ENCODE results near the gene DNAI4. TPM values are rescaled to one million over a fixed set of nuclear protein-coding genes. Genes with fewer than 3 reads are reported as not detected.
A peak's percentile ranks its signal among the peaks of the same experiment; 100 is the strongest.
"Not testable (repeated sequence)": the region's sequence is repeated elsewhere in the genome, so short reads cannot be mapped to it uniquely, and the experiment has no call there.

The DNAI4 gene, protein sequence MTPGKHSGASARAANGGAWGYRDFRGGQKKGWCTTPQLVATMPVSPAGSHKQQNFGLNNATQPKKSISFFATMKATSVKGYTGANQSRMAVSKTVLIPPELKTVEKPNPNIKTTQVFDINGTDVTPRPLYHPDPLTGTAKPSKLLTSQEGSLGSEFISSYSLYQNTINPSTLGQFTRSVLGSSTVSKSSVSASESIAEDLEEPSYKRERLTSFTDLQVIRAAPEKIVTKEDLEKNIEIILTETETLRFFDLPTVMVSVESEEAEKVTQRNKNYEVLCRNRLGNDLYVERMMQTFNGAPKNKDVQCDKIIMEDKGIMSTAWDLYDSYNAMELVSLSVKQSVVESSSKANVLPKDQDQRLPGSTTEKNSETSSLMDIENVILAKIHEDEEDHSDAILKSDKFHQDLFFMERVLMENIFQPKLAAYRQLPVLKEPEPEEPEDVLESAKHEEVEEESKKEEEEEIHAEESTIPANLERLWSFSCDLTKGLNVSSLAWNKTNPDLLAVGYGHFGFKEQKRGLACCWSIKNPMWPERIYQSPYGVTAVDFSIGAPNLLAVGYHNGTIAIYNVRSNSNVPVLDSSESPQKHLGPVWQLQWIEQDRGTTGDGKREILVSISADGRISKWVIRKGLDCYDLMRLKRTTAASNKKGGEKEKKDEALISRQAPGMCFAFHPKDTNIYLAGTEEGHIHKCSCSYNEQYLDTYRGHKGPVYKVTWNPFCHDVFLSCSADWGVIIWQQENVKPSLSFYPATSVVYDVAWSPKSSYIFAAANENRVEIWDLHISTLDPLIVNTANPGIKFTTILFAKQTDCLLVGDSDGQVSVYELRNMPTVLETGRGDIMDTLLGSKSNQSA
- 1 to 10 TPM; 1.6 to 9.0 (median 4.3) TPM for total RNA-seq
- 1 to 10 TPM; 2.0 to 4.4 (median 4.1) TPM for polyA plus RNA-seq
- long read RNA-seq, donor 1 = 0 reads
- long read RNA-seq, donor 2, partial matches to known transcripts = 8 of 10 reads
- long read RNA-seq, donor 2, other reads (novel, unspliced or antisense) = 0 of 10 reads
- long read RNA-seq, donor 3 = 0 reads
- long read RNA-seq, donor 4, partial matches to known transcripts = 0 of 3 reads
- long read RNA-seq, donor 4, other reads (novel, unspliced or antisense) = 2 of 3 reads
- long read RNA-seq, donor 5, partial matches to known transcripts = 0 of 8 reads
- long read RNA-seq, donor 5, other reads (novel, unspliced or antisense) = 6 of 8 reads
- long read RNA-seq, donor 6, partial matches to known transcripts = 0 of 3 reads
- long read RNA-seq, donor 6, other reads (novel, unspliced or antisense) = 1 of 3 reads
- long read RNA-seq, donor 7 = 0 reads
- long read RNA-seq, donor 8 = 0 reads
- long read RNA-seq, donor 9 = 0 reads
- long read RNA-seq, donor 10 = 0 reads

DNA sequence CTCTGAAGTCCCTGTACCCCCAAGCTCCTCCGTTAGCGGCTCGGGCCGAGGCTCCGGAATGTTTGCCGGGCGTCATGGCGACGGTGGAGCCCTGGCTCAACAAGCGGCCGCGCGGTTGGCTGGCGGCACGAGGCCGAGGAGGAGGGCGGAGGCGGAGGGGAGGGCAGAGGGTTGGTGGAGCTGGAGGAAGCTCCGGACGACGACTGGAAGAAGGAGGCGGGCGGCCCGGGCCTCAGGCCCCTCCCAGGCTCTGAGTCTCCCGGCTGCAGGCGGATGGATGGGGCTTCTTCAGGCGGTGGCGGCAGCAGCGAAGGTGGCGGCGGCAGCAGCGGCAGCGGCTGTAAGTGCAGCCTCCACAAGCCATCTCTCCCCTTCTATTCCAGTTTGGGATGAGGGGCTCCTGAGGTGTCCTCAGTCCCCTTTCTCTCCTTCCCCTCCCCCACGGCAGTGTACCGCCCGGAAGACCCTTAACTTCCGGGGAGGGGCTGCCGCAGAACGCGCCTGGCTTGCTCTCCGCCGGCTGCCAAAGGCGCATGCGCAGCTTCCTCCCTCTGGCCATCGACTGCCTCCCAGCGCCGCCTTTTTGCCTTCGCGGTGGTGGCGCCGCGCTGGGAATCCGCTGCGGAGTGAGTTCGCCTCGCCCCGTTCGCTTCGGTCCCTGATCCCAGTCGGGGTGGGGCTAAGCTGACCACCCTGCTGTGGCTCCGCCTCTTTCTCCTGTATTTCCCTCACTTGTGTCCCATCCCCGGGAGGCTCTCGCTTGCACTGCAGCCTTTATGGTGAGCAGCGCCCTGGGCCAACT, at the start of gene DNAI4, which contains the start of gene MIER1:
Gene DNAI4 (minus strand): TSS at position 101 of the 802 bp plus-strand sequence. CDS start 25 bp downstream, at position 76.
Gene MIER1 (plus strand): TSS at position 235 of the 802 bp plus-strand sequence. CDS start 39 bp downstream, at position 274.
- Histone ChIP-seq H3K27ac (peak within 1 kb of the TSS; percentile 61 to 88 (median 82)), H3K27me3 (no peaks in the 10 kb centered on the region), H3K4me3 (peak within 1 kb of the TSS; percentile 43 to 87 (median 75)), H3K36me3 (replicated peaks in 1 of 2) (no peaks in the 10 kb centered on the region), H3K9me3 (replicated peaks in 1 of 3) (no peaks in the 10 kb centered on the region), H3K4me1 (replicated peaks in 1 of 2) (peaks cover 7 to 60% of the 10 kb centered on the region in 2 donors)
- peak; percentile 51 to 86 for TF ChIP-seq POLR2A (IDR thresholded peaks at IDR 0.05)
- TF ChIP-seq, protein P1, sequence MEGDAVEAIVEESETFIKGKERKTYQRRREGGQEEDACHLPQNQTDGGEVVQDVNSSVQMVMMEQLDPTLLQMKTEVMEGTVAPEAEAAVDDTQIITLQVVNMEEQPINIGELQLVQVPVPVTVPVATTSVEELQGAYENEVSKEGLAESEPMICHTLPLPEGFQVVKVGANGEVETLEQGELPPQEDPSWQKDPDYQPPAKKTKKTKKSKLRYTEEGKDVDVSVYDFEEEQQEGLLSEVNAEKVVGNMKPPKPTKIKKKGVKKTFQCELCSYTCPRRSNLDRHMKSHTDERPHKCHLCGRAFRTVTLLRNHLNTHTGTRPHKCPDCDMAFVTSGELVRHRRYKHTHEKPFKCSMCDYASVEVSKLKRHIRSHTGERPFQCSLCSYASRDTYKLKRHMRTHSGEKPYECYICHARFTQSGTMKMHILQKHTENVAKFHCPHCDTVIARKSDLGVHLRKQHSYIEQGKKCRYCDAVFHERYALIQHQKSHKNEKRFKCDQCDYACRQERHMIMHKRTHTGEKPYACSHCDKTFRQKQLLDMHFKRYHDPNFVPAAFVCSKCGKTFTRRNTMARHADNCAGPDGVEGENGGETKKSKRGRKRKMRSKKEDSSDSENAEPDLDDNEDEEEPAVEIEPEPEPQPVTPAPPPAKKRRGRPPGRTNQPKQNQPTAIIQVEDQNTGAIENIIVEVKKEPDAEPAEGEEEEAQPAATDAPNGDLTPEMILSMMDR (IDR thresholded peaks at IDR 0.05) = peak in 5 of 6 experiments; percentile 28 to 64 (median 51)
- 0 to 2% (median 0%) methylated on average over 7 to 64 of the region's 64 CpGs for WGBS, 4 donors
- peak; percentile 97 to 99 (median 98) for DNase-seq
- intact Hi-C loops (cut with DNase I) = no loop called here

DNA sequence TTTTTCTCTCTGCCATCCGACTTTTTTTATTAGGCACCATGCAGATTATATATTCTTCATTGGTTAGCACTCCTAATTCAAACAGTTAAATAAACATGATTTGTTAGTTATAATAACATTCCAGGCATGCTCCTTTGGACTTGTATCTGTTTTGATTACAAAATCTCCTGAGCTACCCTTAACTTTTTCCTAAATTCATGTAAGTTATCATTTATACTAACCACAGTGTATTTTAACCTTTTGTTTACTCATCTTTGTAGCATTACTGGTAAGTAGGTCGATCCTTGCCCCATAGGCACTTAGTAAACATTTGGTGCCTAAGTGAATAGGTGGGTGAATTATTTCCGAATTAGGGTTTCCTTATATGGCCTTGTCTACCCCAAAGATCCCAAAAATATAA, 43.9 kb upstream of the DNAI4 start:
- WGBS, 4 donors = 69 to 90% (median 82%) methylated on average over 3 of the region's 3 CpGs
- peaks cover 0 to 2% of the 10 kb centered on the region in 2 donors for H3K4me1 ChIP-seq (replicated peaks in 1 of 2)
- intact Hi-C loops (cut with DNase I) = no loop called here
- H3K9me3 ChIP-seq (replicated peaks in 1 of 3) = no peaks in the 10 kb centered on the region
- H3K27me3 ChIP-seq = no peaks in the 10 kb centered on the region
- H3K4me3 ChIP-seq = no peak overlapping the region
- no peak for TF ChIP-seq POLR2A (IDR thresholded peaks at IDR 0.05)
- TF ChIP-seq, protein P1 (IDR thresholded peaks at IDR 0.05) = no peak
- peaks cover 0 to 53% of the 10 kb centered on the region in 2 donors for H3K36me3 ChIP-seq (replicated peaks in 1 of 2)
- no peak overlapping the region for H3K27ac ChIP-seq
- no peak for DNase-seq

DNA sequence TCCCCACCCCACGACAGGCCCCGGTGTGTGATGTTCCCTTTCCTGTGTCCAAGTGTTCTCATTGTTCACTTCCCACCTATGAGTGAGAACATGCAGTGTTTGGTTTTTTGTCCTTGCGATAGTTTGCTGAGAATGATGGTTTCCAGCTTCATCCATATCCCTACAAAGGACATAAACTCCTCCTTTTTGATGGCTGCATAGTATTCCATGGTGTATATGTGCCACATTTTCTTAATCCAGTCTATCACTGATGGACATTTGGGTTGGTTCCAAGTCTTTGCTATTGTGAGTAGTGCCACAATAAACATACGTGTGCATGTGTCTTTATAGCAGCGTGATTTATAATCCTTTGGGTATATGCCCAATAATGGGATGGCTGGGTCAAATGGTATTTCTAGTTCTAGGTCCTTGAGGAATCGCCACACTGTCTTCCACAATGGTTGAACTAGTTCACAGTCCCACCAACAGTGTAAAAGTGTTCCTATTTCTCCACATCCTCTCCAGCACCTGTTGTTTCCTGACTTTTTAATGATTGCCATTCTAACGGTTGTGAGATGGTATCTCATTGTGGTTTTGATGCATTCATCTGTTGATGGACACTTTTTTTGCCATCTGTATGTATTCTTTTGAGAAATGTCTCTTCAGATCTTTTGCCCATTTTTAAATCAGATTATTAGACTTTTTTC, 41.7 kb upstream of the DNAI4 start:
- 93 to 95% (median 94%) methylated on average over 5 to 7 of the region's 7 CpGs for WGBS, 4 donors
- H3K27me3 ChIP-seq; H3K4me3 ChIP-seq; intact Hi-C loops (cut with DNase I); H3K27ac ChIP-seq; H3K9me3 ChIP-seq (replicated peaks in 1 of 3); DNase-seq; H3K4me1 ChIP-seq (replicated peaks in 1 of 2): not testable (repeated sequence)
- H3K36me3 ChIP-seq (replicated peaks in 1 of 2) = peaks cover 0 to 59% of the 10 kb centered on the region in 2 donors
